OCI-LY7 (cell line): Measurements from ENCODE around the gene RAB30. TPM values are rescaled to one million over a fixed set of nuclear protein-coding genes. Genes with fewer than 3 reads are reported as not detected.

ENCODE experiments used
- BruUV-seq: library from RNA; stranded (reverse); fragments of 400-500 nt; replicated peaks from 2 replicates; lab custom pipeline; 2021; lab: Mats Ljungman, UMichigan
- CTCF ChIA-PET: fragments of 300-600 bp; sonication (Branson Sonifier 250); formaldehyde crosslinking; loops from one replicate; lab custom pipeline; 2022; ENCODE audit warnings: antibody characterized with exemption; ENCODE audit not compliant: unreplicated experiment; lab: Charles Lee
- POLR2A ChIA-PET: fragments of 300-600 bp; sonication (Branson Sonifier 250); formaldehyde crosslinking; loops from one replicate; lab custom pipeline; 2022; ENCODE audit warnings: antibody characterized with exemption; lab: Charles Lee
- DNase-seq: peaks from one replicate; pipeline ENCODE4 v3.0.0-alpha.2; 2015; ENCODE audit warnings: low spot score
- H2AFZ ChIP-seq: fragments of 200-600 bp; sonication (generic), shearing (Covaris generic); 2 replicates; pipeline ENCODE4 v1.6.1; 2014; ENCODE audit warnings: mild to moderate bottlenecking, antibody characterized with exemption, low read length, moderate library complexity
- H3K27ac ChIP-seq: fragments of 200-600 bp; sonication (generic); 2 replicates; pipeline ENCODE4 v1.5.1; 2014; ENCODE audit warnings: mixed run types, low read depth, mild to moderate bottlenecking, moderate library complexity, low read length, inconsistent platforms; ENCODE audit not compliant: poor library complexity, severe bottlenecking
- H3K36me3 ChIP-seq: fragments of 200-600 bp; sonication (generic); 2 replicates; pipeline ENCODE4 v1.6.1; 2014; ENCODE audit warnings: mild to moderate bottlenecking, antibody characterized with exemption, low read length, moderate library complexity, mixed read lengths; ENCODE audit not compliant: insufficient read depth
- H3K4me1 ChIP-seq: fragments of 200-600 bp; sonication (generic); 2 replicates; pipeline ENCODE4 v1.5.1; 2014; ENCODE audit warnings: mild to moderate bottlenecking, low read length; ENCODE audit not compliant: insufficient read depth, poor library complexity, severe bottlenecking
- H3K4me2 ChIP-seq: fragments of 200-600 bp; sonication (generic); 2 replicates; pipeline ENCODE4 v1.6.1; 2014; ENCODE audit warnings: mild to moderate bottlenecking, low read length
- H3K4me3 ChIP-seq: fragments of 200-600 bp; sonication (generic); 2 replicates; pipeline ENCODE4 v1.5.1; 2014; ENCODE audit warnings: mild to moderate bottlenecking, low read depth, low read length; ENCODE audit not compliant: poor library complexity, severe bottlenecking
- H3K79me2 ChIP-seq: fragments of 200-600 bp; sonication (generic); 2 replicates; pipeline ENCODE4 v1.6.1; 2016; ENCODE audit warnings: low read depth, mild to moderate bottlenecking, low read length, moderate library complexity, mixed read lengths; ENCODE audit not compliant: insufficient read depth
- H3K9me2 ChIP-seq: fragments of 200-600 bp; sonication (generic); 2 replicates; pipeline ENCODE4 v1.6.1; 2016; ENCODE audit warnings: mild to moderate bottlenecking, low read length, mixed read lengths; ENCODE audit not compliant: insufficient read depth
- H3K9me3 ChIP-seq: fragments of 200-600 bp; sonication (generic); 2 replicates; pipeline ENCODE4 v1.6.1; 2014; ENCODE audit warnings: mild to moderate bottlenecking, mixed run types, low read length, mixed read lengths
- H4K20me1 ChIP-seq: fragments of 200-600 bp; sonication (generic); 2 replicates; pipeline ENCODE4 v1.6.1; 2014; ENCODE audit warnings: mild to moderate bottlenecking, antibody characterized with exemption, low read length, moderate library complexity, mixed read lengths; ENCODE audit not compliant: insufficient read depth
- CTCF ChIP-seq: fragments of 200-600 bp; sonication (generic); conservative IDR thresholded peaks from 2 replicates; pipeline ENCODE4 v1.5.1; 2014; ENCODE audit warnings: mild to moderate bottlenecking, antibody characterized with exemption, low read length, moderate library complexity, mixed read lengths
- EZH2phosphoT487 ChIP-seq: fragments of 200-600 bp; sonication (generic); IDR thresholded peaks from 2 replicates; pipeline ENCODE4 v1.6.1; 2018; ENCODE audit warnings: low read depth, borderline replicate concordance, mild to moderate bottlenecking, mixed run types, antibody characterized with exemption, low read length, moderate library complexity, mixed read lengths
- intact Hi-C: fragments of 100-400 bp; cut with micrococcal nuclease; formaldehyde crosslinking; loops from one replicate; pipeline ENCODE4 v1.10.0; 2022; ENCODE audit not compliant: unreplicated experiment
- total RNA-seq, 2 experiments: library from RNA; depleted of rRNA in 1 of 2; stranded (reverse); fragments of >200 nt in 1 of 2; shearing (Covaris generic) in 1 of 2; gene quantifications; 2 replicates each; pipeline ENCODE4 v1.2.3, GENCODE V29; 2014 to 2022

RAB30 gene
- total RNA-seq, 2 experiments from 2014 or later: 33.3 to 132 TPM

- intact Hi-C loops: no loop called here
- H3K4me3 ChIP-seq: no peak overlapping the region
- H3K4me1 ChIP-seq: peaks cover 64% of the 10 kb centered on the region
- peaks cover 26% of the 10 kb centered on the region; the same call in 1 of the 2 replicates for H4K20me1 ChIP-seq
- H3K27ac ChIP-seq: no peak overlapping the region
- H3K9me3 ChIP-seq: peaks cover 11% of the 10 kb centered on the region; the same call in 1 of the 2 replicates
- CTCF ChIA-PET: no interaction called here
- no TSS peak for BruUV-seq
- H3K9me2 ChIP-seq: no peaks in the 10 kb centered on the region
- peaks cover 28% of the 10 kb centered on the region for H3K36me3 ChIP-seq
- POLR2A ChIA-PET: interaction anchor here (0.6 to 2.7 kb wide), 12 partner anchors 9 to 116 kb away, joined by 3 to 17 read pairs (median 4); no protein-coding TSS in a partner anchor
- no peak overlapping the region for H2AFZ ChIP-seq
- H3K79me2 ChIP-seq: peaks cover 100% of the 10 kb centered on the region
- TF ChIP-seq CTCF (no peak), EZH2phosphoT487 (no peak)
- 0 out of 2 replicates have a peak overlapping the region, but pooled peaks have one; percentile 1 for H3K4me2 ChIP-seq
- no peak for DNase-seq
Observed at GRCh38 chr11:83046621-83047172, 25.0 kb downstream of the RAB30 start.

- BruUV-seq: no TSS peak
- peak overlapping the region; percentile 9 for H3K4me3 ChIP-seq
- ChIA-PET CTCF (interaction anchor here (0.5 kb wide), 1 partner anchor 25 kb away, joined by 3 read pairs; no protein-coding TSS in a partner anchor), POLR2A (interaction anchor here (0.7 to 2.7 kb wide), 12 partner anchors 9 to 86 kb away, joined by 3 to 10 read pairs (median 4); no protein-coding TSS in a partner anchor)
- H2AFZ ChIP-seq: no peak overlapping the region
- H3K27ac ChIP-seq: no peak overlapping the region
- DNase-seq: peak; percentile 53
- intact Hi-C loops: no loop called here
- no peaks in the 10 kb centered on the region for H3K9me2 ChIP-seq
- peaks cover 100% of the 10 kb centered on the region for H3K79me2 ChIP-seq
- H3K4me1 ChIP-seq: peaks cover 64% of the 10 kb centered on the region
- peak overlapping the region; percentile 52 for H3K4me2 ChIP-seq
- no peaks in the 10 kb centered on the region for H3K9me3 ChIP-seq
- peaks cover 26% of the 10 kb centered on the region; the same call in 1 of the 2 replicates for H4K20me1 ChIP-seq
- H3K36me3 ChIP-seq: peaks cover 23% of the 10 kb centered on the region
- no peak for TF ChIP-seq EZH2phosphoT487
- no peak for TF ChIP-seq CTCF
Observed at GRCh38 chr11:83044958-83045712, 26.6 kb downstream of the RAB30 start.
